HG02763 (cell line): Measurements from ENCODE around the gene UBE2U.
"Not testable (repeated sequence)": the region's sequence is repeated elsewhere in the genome, so short reads cannot be mapped to it uniquely, and the experiment has no call there.

Source experiments
- ATAC-seq: cut with Tn5 transposase; IDR thresholded peaks from one replicate; pipeline ENCODE4 v1.9.1; 2021; ENCODE audit warnings: mild to moderate bottlenecking, moderate library complexity; ENCODE audit not compliant: unreplicated experiment

The UBE2U gene

GRCh38 chr1:64187646-64188045 lies 15.8 kb upstream of the UBE2U start:
- no peak for ATAC-seq

GRCh38 chr1:64192290-64192689 lies 11.1 kb upstream of the UBE2U start:
- ATAC-seq = no peak

DNA sequence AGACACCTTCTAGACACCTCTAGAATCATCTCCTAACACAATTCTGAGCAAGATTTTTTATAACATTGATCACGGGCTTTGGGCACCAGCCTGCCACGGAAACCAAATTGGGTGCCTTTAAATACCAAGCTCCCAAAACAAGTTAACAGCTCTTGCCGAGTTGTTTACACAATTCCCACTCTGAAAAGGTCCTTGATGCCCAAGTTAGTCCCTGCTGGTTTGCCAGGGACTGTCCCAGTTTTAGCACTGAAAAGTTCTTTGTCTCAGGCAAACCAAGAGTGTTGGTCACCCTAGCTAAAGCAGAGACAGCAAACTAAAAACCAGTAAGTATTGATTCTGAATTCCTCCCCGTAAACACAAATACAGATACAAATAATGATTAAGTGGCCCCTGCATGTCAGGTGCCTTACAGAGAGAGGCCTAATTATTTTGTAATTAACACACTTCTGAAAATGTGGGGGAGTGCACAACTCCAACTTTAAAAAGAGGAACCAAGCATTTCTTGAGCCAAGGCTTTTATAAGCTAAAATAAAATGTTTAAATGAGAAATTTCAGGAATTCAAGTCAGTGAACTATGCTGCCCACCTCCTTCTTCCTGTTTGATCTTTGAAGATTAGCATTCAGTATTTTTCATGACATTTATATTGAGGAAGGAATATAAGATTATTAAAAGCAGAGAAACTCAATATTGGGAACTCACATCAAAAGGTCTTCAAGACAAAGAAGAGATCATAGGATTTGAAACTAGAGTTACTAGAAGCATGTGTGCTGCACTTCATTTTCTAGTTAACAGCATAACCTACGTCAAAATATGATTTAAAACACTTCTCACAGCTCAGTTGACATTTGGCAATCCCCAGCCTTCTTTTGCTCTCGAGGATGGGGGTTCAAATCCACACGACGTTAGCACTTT lies 9.0 kb upstream of the UBE2U start:
- ATAC-seq = no peak

- no peak for ATAC-seq
Measured at GRCh38 chr1:64195081-64195395, 8.4 kb upstream of the UBE2U start.

DNA sequence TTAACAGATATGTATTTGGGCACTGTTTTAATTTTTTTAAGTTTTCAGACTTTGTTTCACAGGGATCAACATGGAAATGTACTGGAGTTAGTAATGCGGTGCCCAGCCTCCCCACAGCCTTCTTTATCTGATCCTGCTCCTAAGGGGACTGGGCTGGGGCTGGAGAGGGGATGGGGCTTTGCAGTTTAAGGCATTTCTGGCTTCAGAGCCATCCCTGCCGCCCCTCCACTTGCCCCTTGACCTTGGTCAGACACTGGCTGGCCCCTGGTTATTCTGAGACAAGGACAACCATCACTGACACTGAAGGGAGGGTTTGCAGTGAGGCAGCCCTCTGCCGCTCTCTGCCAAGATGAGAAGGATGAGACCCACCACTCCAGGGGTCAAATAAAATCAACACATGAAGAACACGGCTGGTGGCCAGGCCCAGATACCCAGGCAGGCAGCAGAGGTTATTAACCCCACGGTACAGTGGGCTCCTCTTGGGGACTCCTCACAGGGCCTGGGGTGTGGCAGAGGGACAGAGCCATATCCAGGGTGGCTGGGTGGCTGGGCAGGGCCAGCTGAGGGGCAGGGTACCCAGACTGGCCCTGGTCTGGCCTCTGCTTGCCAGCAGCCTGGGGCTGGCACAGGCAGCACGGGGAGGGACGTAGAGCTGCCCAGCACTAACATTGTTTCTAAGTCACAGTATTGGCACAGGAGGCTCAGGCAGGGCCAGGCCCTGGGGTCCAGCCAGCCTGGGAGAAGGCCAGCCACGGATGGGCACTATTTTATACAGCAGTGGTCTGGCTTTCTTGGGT lies 7.2 kb upstream of the UBE2U start:
- no peak for ATAC-seq

GRCh38 chr1:64197076-64197475 lies 6.3 kb upstream of the UBE2U start:
- ATAC-seq = no peak

- no peak for ATAC-seq
Measured at GRCh38 chr1:64199154-64199553, 4.3 kb upstream of the UBE2U start.

GRCh38 chr1:64200064-64200463 lies 3.4 kb upstream of the UBE2U start:
- ATAC-seq = no peak

- no peak for ATAC-seq
Measured at GRCh38 chr1:64209221-64209620, 5.8 kb downstream of the UBE2U start.

DNA sequence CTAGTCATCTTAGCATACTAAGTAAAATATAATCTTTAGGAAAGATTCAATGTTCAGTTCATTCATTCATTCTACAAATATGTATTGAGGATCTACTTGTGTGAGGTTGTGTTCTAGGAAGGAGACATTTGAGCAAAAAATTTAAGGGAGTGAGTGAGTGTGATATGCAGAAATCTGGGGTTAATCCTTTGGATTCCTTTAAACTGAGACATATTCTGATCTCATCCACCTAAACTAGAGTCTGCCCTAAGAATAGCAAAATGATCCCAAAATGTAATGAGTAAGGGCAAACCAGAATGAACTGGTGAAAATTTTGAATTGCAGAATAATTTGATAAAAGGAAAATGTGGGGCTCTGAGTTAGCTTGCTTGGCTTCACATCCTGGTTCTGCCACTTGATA lies 8.6 kb downstream of the UBE2U start:
- no peak for ATAC-seq

- no peak for ATAC-seq
Measured at GRCh38 chr1:64215576-64215975, 12.2 kb downstream of the UBE2U start.

- ATAC-seq = no peak
Measured at GRCh38 chr1:64220241-64220640, 16.8 kb downstream of the UBE2U start.

DNA sequence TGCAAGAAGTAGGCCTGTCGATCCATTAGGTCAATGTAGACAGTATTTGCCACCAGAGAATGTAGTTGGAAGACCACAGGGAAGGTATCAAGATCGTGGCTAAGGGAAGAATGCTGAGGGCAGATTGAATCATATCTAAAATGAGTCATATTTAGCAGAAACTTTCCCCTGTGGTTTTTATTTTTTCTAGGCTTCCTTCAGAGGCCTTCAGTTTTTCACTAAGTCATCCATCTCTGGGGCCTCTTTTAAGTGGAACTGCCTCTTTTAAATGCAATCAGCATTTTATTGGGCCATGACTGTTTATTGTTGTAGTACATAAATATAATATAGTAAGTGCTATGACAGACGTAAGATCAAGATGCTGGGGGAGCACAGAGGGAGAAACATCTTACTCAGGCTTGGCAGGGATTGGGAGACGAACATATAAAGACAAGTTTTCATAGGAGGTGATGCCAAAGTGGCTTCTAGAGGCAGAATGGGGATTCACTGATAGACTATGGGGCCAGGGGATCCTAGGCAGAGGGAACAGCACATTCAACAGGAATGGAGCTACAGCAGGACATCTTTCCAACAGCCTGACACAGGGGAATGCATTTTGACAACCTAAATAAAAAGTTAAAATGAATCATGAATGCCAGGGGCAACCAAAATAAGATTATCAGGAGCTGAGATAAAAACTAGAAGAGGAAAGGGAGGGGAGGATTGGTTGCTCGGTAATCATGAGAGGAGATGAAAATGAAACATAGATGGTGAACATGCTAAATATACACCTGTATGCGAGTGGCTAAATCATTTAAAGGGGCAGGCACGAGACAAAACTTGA lies 20.1 kb downstream of the UBE2U start:
- no peak for ATAC-seq

DNA sequence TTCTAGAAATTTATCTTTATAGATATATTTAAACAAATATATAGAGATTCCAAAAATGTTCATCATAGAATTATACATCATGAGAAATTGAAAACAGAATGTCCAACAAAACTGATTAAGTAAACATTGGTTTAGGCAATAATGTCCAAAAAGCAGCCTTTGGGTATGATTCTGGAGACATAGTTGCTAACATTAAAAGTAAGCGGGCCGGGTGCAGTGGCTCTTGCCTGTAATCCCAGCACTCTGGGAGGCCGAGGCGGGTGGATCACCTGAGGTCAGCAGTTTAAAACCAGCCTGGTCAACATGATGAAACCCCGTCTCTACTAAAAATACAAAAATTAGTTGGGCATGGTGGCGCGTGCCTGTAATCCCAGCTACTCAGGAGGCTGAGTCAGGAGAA lies 20.8 kb downstream of the UBE2U start:
- ATAC-seq = not testable (repeated sequence)

- no peak for ATAC-seq
Measured at GRCh38 chr1:64228167-64228957, 24.9 kb downstream of the UBE2U start.

GRCh38 chr1:64229307-64229706 lies 25.9 kb downstream of the UBE2U start:
- no peak for ATAC-seq

DNA sequence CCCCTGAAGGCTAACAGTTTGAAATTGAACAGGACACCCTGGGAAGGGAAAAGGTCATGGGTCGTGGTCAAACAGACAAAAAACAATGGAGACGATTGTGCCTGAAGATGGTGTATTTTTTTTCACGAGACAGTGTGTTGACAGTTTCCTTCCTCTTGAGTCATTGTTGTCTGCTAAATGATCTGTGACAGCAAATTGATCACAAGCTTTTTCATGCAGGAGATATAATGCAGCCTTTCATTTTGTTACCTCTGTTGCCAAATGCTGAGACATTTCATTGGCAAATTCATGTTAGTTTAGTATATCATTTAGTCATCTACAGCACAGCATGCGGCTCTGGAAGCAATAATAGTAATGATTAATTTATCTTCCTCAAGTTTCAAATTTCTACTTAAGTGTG lies 27.7 kb downstream of the UBE2U start:
- ATAC-seq = no peak

DNA sequence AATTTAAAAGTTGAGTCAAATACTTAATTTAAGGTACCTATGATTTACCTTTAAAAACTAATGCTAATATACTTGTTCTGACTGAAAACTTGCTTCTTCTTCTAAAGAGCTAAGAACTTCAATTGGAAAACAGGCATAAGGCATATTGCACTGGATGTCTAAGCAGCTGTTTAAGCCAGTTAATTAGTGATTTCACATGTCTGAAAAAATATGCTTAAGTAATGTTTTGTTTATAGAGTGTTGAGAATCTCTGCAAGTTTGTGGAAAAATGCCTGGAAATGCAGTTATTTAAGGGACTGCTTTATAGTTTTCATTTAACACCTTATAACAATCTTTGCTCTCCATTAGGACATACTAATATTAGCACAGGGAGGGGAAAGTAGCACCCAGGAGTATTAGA lies 28.2 kb downstream of the UBE2U start:
- ATAC-seq = no peak

- ATAC-seq = no peak
Measured at GRCh38 chr1:64234714-64235113, 31.3 kb downstream of the UBE2U start.

- ATAC-seq = no peak
Measured at GRCh38 chr1:64235181-64235580, 31.8 kb downstream of the UBE2U start.

DNA sequence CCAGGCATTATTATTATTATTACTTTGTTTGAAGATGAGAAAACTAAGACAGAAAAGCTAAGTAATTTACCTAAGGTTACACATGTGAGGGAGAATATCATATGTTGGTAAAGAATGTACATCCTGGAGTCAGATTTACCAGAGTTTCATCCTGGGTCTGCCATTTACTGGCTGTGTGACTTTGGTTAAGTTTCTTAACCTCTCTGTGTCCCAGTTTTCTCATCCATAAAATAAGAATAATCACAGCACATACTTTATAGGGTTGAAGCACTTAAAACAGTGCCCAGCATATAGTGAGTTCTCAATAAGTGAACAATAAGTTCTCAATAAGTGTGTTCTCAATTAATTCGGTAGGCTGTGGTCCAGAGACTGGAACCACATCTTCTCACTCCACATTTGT lies 32.5 kb downstream of the UBE2U start:
- ATAC-seq = no peak
